GM19351 (cell line): ENCODE data around the gene PGAP3.

Source experiments
- ATAC-seq: cut with Tn5 transposase; IDR thresholded peaks from one replicate; pipeline ENCODE4 v1.9.1; 2021; ENCODE audit warnings: mild to moderate bottlenecking, moderate library complexity; ENCODE audit not compliant: unreplicated experiment

The PGAP3 gene

DNA sequence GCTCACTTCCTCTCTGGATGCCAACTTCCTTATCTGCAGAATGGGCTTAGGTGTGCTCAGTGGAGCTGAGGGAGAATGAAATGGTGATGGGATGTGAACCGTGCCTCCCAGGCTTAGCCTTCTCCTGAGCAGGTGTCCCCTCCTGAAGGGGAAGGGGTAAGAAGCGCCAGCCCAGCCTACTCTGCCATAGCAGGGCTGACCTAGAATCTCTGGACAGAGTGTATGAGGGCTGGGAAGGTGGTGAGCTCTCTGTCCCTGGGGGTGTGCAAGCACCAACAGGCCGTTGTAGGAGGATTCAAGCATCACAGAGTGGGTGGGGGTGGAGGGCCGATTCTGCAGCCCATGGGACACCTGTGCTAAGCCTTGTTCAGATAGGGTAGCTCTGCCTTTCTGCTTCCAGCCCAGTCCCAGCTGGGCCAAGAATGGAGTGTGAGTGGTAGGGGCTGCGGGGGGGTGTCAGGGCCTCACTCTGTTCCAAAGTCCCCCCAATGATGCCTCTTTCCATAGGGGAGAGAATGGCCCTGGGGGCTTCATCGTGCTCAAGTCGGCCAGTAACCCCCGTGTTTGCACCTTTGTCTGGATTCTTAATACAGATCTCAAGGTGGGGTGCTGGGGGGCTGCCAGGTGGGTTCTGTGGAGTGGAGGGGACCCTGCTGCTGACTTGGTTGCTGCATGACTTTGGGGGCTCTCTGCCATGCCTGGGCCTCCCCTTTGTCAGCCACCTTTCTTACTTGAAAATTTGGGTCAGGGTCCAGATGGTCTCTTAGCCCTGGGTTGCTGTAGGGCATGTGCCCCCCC, 25.9 kb downstream of the PGAP3 start:
- ATAC-seq: no peak

DNA sequence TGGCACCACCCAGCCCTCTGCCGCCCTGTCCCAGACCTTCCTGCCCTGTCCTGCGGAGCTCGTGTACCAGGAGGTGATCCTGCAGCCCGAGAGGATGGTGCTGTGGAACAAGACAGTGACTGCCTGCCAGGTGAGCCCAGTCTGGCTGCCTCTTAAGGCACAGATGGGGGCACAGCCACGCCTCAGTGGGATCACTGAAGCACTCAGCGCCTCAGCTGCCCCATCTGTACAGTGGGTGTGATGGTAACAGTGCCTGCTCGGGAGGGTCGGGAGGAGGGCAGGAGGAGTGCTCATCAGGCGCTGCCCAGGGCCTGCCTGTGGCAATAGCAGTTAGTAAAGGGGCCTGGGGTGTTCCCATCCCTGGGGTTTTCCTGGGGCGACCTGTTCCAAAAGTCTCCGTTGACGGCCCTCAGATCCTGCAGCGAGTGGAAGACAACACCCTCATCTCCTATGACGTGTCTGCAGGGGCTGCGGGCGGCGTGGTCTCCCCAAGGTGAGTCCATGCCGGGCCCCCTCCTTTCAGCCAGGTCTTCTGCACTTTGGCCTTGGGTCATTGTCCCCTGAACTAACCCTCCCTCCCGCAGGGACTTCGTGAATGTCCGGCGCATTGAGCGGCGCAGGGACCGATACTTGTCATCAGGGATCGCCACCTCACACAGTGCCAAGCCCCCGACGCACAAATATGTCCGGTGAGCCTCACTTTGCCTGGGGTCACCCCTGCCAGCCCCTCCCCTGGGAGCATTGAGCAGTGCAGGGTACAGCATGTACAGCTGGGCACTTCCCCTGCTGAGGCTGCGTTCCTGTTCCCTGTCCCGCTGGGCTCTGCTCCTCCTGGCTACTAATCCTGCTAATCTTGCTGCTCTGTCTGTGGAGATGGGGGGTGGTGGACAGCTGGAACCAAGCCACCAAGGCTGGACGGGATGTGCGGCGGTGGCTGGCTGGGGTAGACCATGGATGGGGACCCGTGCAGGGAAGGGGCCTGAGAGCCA, 27.2 kb downstream of the PGAP3 start:
- ATAC-seq: no peak

GRCh38 chr17:39660011-39660360, 27.9 kb downstream of the PGAP3 start:
- ATAC-seq: no peak

DNA sequence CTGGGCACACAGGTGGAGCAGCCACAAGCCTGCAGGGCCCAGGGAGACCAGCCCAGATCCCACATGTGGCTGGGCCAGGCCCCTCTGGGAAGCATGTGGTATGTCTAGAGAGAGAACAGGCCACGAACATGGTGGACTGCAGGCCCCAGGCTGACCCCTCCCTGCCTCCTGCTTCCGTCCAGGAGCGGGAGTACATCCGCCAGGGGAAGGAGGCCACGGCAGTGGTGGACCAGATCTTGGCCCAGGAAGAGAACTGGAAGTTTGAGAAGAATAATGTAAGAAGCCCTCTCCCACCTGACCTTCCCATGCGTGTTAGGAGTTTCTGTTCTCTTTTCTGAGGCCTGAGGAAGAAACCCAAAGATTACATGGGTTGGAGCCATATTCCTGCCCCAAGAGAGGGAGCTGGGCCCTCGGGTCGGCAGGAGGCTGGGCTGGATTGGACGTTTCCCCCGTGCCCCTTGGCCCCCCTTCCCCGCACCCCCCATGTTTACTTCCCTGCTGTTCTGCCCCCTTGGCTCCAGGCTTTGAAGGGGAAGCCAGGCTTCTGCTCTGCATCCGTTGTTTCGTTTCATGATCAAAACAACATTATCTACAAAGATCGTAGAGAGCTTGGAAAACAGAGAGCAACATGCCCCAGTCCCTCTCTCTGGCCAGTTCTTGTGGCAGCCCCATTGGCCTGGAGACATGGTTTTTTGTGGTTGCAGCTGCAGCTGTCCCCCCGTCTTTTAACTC, 28.4 kb downstream of the PGAP3 start:
- ATAC-seq: no peak

- ATAC-seq: no peak
These were observed 29.1 kb downstream of the PGAP3 start for GRCh38 chr17:39658760-39659159.

DNA sequence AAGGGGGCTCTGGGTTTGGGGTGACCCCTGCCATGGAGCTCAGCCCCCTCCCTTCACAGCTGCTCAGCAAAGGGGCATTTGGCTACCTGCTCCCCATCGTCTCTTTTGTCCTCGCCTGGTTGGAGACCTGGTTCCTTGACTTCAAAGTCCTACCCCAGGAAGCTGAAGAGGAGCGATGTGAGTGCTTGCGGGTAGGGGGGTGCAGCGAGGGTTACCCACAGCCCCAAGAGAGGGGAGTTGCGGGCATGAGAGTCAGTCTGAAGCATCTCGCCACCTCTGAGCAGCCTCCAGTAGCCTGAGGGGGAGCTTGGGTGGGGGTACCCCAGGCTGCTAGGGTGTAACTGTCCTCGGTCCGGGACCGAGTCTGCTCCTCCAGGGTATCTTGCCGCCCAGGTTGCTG, 29.5 kb downstream of the PGAP3 start:
- ATAC-seq: no peak

GRCh38 chr17:39655105-39655504, 32.8 kb downstream of the PGAP3 start:
- ATAC-seq: no peak

GRCh38 chr17:39653662-39654331, 34.1 kb downstream of the PGAP3 start:
- ATAC-seq: no peak

DNA sequence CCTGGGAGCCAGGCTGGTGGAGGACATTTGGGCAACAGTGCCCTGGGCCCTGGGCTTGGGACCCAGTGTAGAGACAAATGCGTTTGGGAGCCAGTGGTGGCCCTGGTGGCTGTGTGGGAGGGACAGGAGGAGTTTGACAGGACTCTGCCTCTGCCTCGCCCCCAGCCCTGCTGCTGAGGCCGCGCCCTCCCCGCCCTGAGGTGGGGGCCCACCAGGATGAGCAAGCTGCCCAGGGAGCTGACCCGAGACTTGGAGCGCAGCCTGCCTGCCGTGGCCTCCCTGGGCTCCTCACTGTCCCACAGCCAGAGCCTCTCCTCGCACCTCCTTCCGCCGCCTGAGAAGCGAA, 34.6 kb downstream of the PGAP3 start:
- no peak for ATAC-seq

DNA sequence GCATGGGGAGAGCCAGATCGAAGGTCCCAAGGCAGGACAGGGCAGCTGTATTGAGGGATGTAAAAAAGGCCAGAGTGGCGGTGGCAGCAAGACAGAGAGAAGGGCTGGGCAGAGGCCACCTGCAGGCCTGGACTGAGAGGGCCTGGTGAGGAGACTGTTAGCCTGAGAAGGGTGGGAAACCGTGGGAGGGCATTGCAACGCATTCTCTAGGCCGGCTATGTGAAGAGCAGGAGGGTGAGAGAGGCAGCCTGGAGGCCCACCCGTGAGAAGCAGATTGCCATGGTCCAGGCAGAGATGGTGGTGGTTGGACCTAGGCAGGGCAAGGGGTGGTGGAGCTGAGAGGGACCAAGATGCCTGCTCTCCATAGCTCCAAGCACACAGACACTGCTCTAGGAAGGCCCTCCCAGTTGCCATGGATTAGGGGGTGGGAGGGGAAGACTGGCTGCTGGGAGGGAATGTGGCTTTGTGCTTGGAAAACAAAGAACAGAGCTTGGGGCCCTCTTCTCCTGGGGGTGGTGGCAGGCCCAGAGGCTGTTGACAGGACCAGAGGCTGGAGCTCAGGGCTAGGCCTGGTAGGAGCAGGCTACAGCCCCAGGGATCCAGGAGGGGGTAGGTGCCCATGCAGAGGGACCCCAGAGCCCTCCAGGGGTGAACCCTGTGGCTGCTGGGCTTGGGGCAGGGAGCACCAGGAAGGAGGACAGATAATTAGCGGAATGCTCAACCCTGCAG, 35.1 kb downstream of the PGAP3 start:
- no peak for ATAC-seq

DNA sequence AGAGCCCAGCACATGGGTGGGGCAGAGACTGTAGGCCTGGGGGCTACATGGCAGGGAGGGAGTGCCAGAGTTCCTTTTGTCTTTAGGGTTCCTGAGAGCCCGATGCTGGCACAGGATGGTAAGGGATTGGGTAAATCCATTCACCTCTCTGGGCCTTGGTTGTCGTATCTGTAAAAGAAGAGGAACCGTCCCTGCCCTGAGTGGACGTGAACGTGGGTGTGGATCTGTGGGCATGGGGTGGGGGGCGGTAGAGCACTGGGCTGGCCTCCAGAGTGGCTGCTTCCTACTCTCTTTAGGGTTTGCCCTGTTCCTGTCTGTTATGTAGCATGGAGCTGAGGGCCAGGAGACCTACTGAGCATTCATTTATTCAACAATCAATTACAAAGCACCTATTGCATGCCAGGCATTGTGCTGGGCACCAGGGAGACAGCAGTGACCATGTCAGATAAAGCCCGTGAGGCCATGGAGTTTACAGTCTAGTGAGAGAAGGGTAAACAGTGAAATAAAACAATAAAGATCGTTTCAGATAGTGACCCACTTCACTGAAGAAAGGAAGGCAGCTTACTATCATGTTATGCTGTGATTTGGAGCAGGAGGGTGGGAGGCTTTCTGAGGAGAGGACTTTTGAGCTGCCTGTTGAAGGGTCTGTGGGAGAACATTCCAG, 35.8 kb downstream of the PGAP3 start:
- no peak for ATAC-seq

DNA sequence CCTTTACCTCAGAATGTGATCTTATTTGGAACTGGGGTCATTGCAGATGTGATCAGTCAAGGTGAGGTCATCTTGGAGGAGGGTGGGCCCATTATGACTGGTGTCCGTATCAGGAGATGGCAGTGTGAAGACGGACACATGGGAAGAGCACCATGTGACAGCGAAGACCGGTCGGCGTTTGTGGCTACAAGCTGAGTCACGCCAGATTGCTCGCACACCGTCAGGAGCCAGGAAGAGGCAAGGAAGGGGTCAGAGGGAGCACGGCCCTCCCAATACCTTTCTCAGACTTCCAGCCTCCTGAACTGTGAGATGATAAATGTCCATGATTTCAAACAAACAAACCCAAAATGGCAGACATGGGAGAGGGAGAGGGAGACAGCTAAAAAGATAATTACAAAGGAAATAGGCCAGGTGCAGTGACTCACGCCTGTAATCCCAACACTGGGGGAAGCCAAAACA, 37.7 kb downstream of the PGAP3 start:
- ATAC-seq: no peak

- ATAC-seq: no peak
These were observed 39.1 kb downstream of the PGAP3 start for GRCh38 chr17:39648616-39649366.

DNA sequence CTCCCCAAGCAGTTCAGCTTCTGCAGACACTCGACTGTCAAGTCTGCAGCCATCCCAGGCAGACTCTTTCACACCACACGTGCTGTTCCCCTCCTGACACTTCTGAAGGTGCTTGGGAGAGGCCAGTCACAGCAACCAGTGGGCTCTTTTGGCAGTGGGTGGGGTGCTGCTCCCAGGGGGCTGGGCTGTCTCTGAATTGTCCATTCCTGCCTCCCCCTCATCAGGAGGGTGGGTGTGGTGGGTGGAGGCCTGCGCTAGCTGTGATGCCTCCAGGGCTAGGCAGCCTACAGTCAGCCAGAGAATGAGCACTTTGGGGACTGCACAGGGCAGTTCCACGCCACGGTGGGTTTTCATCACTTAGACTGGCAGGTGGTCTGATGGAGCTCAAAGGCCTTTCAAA, 40.6 kb downstream of the PGAP3 start:
- ATAC-seq: no peak

DNA sequence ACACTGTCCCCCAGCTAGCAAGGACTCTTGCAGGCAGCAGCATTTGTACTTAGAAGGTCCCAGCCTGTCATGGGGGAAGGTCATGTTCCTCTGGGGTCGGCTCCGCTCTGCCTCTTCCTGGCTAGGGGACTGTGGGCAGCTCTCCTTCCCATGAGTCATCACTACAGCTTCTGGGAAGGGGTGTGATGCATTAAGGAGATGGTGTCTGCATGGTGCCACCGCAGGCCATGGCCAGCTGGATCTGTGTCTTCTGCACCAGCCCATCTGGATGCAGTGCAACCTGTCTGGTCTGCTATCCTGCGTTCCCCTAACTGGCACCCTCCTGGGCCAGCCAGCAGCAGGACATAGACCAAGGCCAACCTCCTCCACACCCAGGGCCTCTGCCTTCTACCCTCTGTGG, 44.6 kb downstream of the PGAP3 start:
- no peak for ATAC-seq

- no peak for ATAC-seq
These were observed 45.4 kb downstream of the PGAP3 start for GRCh38 chr17:39642291-39643074.

DNA sequence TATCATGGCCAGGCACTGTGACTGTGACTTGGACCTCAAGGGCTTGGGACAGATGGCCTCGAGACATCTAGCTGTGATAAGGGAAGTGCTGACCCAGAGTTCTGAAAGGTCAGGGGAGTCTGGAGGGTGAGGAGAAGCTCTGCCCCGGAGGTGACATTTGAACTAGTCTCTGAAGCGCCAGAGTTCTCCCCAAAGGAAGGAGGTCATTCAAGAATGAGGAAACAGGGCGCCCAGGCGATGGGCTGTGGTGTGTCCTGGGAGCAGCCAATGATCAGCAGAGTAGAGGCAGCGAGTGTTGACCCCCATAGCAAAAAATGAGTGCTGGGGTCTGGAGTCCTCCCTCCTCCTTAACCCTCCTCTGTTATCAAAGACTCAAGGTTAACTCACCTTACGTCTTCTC, 46.0 kb downstream of the PGAP3 start:
- ATAC-seq: no peak

GRCh38 chr17:39641097-39641496, 46.8 kb downstream of the PGAP3 start:
- no peak for ATAC-seq
